PFSK-1 (cell line): ENCODE results near the gene PLXDC2.

Source experiments
- FOXP2 ChIP-seq: optimal IDR thresholded peaks from 2 replicates; pipeline ENCODE3; 2011; ENCODE audit warnings: borderline replicate concordance, control low read depth, inconsistent platforms; ENCODE audit not compliant: insufficient read depth; ENCODE audit errors: extremely low read length, extremely low read depth
- TAF1 ChIP-seq: IDR thresholded peaks from 2 replicates; pipeline ENCODE4 v1.6.1; 2012; ENCODE audit warnings: low read length, control low read depth, borderline replicate concordance; ENCODE audit not compliant: insufficient read depth
- TF ChIP-seq, protein P1 (sequence below), 2 experiments: IDR thresholded peaks; 2 replicates each; pipeline versions ENCODE4 v1.6.1 to v1.8.0; 2011 to 2012; ENCODE audit warnings: low read depth in 2 of 2, low read length in 2 of 2, control low read depth in 1 of 2, inconsistent platforms in 1 of 2, mild to moderate bottlenecking in 1 of 2, moderate library complexity in 1 of 2; ENCODE audit not compliant: insufficient read depth in 1 of 2

DNA sequence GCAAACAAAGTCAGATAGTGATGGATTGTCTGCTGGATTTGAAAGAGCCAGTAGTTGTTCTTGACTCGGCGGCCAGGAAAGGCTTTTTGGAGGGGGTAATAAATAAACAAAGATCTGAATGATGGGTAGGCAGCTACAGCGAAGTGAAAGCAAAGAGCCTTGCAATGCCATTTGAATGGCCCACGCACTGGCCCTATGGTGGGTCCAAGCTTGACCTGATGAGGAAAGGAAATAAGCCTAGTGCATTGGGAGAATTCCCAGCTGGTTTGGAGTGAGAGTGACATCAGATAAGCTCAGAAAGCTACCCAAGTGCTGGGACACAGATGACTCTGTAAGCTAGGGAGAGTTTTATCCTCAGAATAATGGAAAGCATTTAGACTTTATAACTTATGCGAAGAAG is 365.2 kb downstream of the PLXDC2 start:
- TF ChIP-seq TAF1 (no peak), FOXP2 (no peak)
- TF ChIP-seq, protein P1, sequence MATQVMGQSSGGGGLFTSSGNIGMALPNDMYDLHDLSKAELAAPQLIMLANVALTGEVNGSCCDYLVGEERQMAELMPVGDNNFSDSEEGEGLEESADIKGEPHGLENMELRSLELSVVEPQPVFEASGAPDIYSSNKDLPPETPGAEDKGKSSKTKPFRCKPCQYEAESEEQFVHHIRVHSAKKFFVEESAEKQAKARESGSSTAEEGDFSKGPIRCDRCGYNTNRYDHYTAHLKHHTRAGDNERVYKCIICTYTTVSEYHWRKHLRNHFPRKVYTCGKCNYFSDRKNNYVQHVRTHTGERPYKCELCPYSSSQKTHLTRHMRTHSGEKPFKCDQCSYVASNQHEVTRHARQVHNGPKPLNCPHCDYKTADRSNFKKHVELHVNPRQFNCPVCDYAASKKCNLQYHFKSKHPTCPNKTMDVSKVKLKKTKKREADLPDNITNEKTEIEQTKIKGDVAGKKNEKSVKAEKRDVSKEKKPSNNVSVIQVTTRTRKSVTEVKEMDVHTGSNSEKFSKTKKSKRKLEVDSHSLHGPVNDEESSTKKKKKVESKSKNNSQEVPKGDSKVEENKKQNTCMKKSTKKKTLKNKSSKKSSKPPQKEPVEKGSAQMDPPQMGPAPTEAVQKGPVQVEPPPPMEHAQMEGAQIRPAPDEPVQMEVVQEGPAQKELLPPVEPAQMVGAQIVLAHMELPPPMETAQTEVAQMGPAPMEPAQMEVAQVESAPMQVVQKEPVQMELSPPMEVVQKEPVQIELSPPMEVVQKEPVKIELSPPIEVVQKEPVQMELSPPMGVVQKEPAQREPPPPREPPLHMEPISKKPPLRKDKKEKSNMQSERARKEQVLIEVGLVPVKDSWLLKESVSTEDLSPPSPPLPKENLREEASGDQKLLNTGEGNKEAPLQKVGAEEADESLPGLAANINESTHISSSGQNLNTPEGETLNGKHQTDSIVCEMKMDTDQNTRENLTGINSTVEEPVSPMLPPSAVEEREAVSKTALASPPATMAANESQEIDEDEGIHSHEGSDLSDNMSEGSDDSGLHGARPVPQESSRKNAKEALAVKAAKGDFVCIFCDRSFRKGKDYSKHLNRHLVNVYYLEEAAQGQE (IDR thresholded peaks at IDR 0.05; ENCODE audit: insufficient read depth in 1 of 2, low read depth in 2 of 2, low read length in 2 of 2) = no peak
